ENCODE results near the gene CFAP92. TPM values are rescaled to one million over a fixed set of nuclear protein-coding genes. Genes with fewer than 3 reads are reported as not detected.

The CFAP92 gene
- total and polyA plus RNA-seq, 4 donors, result 0.05 to 0.25 (median 0.06) TPM; not detected in 1

DNA sequence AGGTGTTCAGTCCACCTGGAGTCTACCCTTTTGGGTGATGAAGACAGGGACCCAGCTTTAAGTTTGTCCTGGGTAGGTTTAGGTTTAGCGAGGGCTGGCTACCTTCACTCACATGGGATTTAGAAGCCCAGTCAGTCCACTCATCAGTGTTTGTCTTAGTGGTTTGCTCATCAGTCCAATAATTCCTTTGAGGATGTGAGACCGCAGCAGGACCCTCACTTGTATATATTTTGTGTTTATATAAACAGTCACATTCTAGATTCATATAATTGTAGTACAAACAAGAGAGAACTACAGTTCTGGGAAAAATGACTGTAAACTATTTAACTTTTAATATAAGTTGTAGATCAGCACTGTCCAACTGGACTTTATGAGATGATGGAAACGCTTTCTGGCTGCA lies 25.4 kb upstream of the CFAP92 start:
- WGBS, result 92% methylated on average over 3 of the region's 3 CpGs
- H3K27me3 ChIP-seq (ENCODE audit: control insufficient read depth in 4 of 4, insufficient read depth in 4 of 4, low read length in 3 of 4), result no peaks in the 10 kb centered on the region
- DNase-seq (ENCODE audit: low spot score), result no peak
- H3K9me3 ChIP-seq (ENCODE audit: control insufficient read depth in 4 of 4, low read length in 3 of 4), result no peaks in the 10 kb centered on the region
- TF ChIP-seq MAX (IDR thresholded peaks at IDR 0.05) (no peak), FOXA1 (IDR thresholded peaks at IDR 0.05) (no peak), YY1 (IDR thresholded peaks at IDR 0.05) (no peak), ATF3 (IDR thresholded peaks at IDR 0.05) (no peak), RXRA (IDR thresholded peaks at IDR 0.05) (no peak), RAD21 (IDR thresholded peaks at IDR 0.05) (no peak), GABPA (IDR thresholded peaks at IDR 0.05 in 1 of 2, conservative IDR thresholded peaks at IDR 0.05 in 1 of 2) (no peak), EGR1 (IDR thresholded peaks at IDR 0.05; ENCODE audit: low read depth in 2 of 2) (no peak), FOXA2 (IDR thresholded peaks at IDR 0.05) (no peak), HNF4A (conservative IDR thresholded peaks at IDR 0.05) (no peak)
- H3K36me3 ChIP-seq (ENCODE audit: control insufficient read depth in 4 of 4, insufficient read depth in 3 of 4, low read depth in 1 of 4, low read length in 3 of 4), result no peaks in the 10 kb centered on the region
- no peak overlapping the region for H3K27ac ChIP-seq (ENCODE audit: low read depth in 1 of 2, low read length in 2 of 2)
- H3K9ac ChIP-seq (ENCODE audit: low read depth in 1 of 2, low read length in 2 of 2), result no peak overlapping the region
- H3K4me3 ChIP-seq (ENCODE audit: low read depth in 1 of 3, low read length in 3 of 3), result no peak overlapping the region
- H3K4me1 ChIP-seq (ENCODE audit: control insufficient read depth in 4 of 4, insufficient read depth in 4 of 4, low read length in 3 of 4), result peaks cover 0 to 4% (median 0%) of the 10 kb centered on the region in 4 donors

- Histone ChIP-seq H3K27ac (ENCODE audit: low read depth in 1 of 2, low read length in 2 of 2) (no peak overlapping the region), H3K9me3 (ENCODE audit: control insufficient read depth in 4 of 4, low read length in 3 of 4) (no peaks in the 10 kb centered on the region), H3K27me3 (ENCODE audit: control insufficient read depth in 4 of 4, insufficient read depth in 4 of 4, low read length in 3 of 4) (no peaks in the 10 kb centered on the region), H3K4me1 (ENCODE audit: control insufficient read depth in 4 of 4, insufficient read depth in 4 of 4, low read length in 3 of 4) (peaks cover 0 to 4% (median 0%) of the 10 kb centered on the region in 4 donors), H3K9ac (ENCODE audit: low read depth in 1 of 2, low read length in 2 of 2) (no peak overlapping the region), H3K4me3 (ENCODE audit: low read depth in 1 of 3, low read length in 3 of 3) (no peak overlapping the region), H3K36me3 (ENCODE audit: control insufficient read depth in 4 of 4, insufficient read depth in 3 of 4, low read depth in 1 of 4, low read length in 3 of 4) (no peaks in the 10 kb centered on the region)
- WGBS, result 88% methylated on average over 9 of the region's 9 CpGs
- DNase-seq (ENCODE audit: low spot score), result no peak
- TF ChIP-seq NR2F2 (IDR thresholded peaks at IDR 0.05) (no peak), FOXA2 (IDR thresholded peaks at IDR 0.05) (no peak), RXRA (IDR thresholded peaks at IDR 0.05) (no peak), TAF1 (conservative IDR thresholded peaks at IDR 0.05) (no peak), ATF3 (IDR thresholded peaks at IDR 0.05) (no peak), REST (IDR thresholded peaks at IDR 0.05) (no peak), SP1 (IDR thresholded peaks at IDR 0.05) (no peak), HNF4A (conservative IDR thresholded peaks at IDR 0.05) (no peak), JUND (IDR thresholded peaks at IDR 0.05) (no peak), EGR1 (IDR thresholded peaks at IDR 0.05; ENCODE audit: low read depth in 2 of 2) (no peak)
- TF ChIP-seq, protein P1, sequence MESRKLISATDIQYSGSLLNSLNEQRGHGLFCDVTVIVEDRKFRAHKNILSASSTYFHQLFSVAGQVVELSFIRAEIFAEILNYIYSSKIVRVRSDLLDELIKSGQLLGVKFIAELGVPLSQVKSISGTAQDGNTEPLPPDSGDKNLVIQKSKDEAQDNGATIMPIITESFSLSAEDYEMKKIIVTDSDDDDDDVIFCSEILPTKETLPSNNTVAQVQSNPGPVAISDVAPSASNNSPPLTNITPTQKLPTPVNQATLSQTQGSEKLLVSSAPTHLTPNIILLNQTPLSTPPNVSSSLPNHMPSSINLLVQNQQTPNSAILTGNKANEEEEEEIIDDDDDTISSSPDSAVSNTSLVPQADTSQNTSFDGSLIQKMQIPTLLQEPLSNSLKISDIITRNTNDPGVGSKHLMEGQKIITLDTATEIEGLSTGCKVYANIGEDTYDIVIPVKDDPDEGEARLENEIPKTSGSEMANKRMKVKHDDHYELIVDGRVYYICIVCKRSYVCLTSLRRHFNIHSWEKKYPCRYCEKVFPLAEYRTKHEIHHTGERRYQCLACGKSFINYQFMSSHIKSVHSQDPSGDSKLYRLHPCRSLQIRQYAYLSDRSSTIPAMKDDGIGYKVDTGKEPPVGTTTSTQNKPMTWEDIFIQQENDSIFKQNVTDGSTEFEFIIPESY (IDR thresholded peaks at IDR 0.05), result no peak
These were observed 24.9 kb upstream of the CFAP92 start for GRCh38 chr3:129018751-129019150.

All from liver (tissue), 9 donors.